ENCODE measurements around the gene MLF2.
"Not testable (repeated sequence)": the region's sequence is repeated elsewhere in the genome, so short reads cannot be mapped to it uniquely, and the experiment has no call there.

Gene MLF2

DNA sequence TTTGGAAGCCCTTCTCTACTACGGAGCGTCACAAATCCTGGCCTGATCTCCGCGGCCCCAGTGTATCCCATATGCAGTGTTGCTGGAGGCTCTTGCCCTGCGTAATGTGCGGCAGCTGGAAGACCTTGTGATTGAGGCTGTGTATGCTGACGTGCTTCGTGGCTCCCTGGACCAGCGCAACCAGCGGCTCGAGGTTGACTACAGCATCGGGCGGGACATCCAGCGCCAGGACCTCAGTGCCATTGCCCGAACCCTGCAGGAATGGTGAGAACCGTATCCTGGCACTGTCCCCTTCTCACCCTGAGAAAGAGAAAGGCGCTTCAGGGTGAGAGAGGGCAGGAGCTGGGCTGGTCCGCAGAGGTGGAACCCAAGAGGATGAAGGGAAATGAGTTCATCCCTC, 23.8 kb downstream of the MLF2 start:
- no peak for FAIRE-seq

DNA sequence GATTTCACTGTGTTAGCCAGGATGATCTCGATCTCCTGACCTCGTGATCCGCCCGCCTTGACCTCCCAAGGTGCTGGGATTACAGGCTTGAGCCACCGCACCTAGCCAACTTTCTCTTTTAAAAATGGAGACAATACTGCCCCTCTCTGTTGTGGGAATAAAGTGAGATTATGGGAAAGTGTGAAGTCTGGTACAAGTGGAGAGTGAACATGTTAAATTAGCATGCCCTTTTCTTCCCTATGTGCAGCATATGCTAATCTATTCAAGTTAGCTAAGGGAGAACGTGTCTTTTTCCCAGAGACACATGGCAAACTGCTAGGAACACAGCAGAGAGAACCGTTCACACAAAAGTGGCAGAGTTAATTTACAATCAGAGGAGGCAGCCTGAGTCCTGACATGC, 27.6 kb downstream of the MLF2 start:
- FAIRE-seq, result no peak

DNA sequence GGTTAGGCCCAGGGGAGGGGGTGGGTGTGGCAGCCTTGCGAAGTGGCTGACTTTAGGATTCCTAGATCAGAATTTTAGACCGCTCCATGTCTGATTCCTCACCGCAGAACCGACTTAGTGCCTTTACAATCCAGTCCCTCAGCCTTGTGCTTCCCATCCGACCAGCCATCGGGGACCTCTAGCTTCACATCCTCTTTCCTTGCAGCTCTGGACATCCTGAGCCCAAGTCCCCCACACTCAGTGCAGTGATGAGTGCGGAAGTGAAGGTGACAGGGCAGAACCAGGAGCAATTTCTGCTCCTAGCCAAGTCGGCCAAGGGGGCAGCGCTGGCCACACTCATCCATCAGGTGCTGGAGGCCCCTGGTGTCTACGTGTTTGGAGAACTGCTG, 28.5 kb downstream of the MLF2 start:
- FAIRE-seq, result no peak

DNA sequence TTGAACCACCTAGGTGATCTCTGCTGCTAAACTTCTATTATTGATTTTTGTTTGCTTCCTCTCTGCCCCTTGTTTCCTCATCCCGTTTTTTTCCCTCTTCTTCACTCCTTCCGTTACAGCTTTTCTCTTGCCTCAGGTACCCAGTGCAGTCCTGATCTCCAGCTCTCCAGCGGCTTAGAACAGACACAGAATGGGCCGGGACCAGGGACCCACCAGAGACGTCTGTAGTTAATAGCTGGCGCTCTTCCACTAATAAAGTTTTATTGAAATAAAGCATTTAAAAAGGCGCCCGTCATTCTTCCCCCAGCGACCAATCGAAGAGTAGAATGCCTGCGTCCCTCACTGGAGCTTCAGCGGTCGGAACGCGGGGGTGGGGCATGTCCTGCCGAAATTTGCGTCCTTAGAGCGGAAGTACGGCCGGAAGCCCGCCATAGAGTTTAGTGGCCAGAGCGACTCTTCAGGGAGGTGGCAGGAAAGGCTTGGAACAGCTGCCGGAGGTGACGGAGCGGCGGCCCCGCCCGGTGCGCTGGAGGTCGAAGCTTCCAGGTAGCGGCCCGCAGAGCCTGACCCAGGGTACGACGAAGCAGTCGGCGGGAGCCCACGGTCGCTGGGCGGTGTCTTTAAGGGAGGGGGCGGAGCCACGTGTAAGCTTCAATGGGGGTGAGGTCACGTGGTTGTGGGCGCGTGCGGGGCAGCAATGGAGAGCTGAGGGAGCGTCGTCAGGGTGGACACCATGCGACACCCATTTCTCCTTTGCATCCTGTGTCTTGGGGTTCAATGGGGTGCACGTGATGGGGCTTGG, 29.1 kb downstream of the MLF2 start, which contains the start of gene COPS7A:
Gene COPS7A, plus strand, starts transcription at position 440 of the 802 bp plus-strand sequence. CDS start 611 bp downstream, outside the sequence.
- FAIRE-seq, result peak; percentile 97

DNA sequence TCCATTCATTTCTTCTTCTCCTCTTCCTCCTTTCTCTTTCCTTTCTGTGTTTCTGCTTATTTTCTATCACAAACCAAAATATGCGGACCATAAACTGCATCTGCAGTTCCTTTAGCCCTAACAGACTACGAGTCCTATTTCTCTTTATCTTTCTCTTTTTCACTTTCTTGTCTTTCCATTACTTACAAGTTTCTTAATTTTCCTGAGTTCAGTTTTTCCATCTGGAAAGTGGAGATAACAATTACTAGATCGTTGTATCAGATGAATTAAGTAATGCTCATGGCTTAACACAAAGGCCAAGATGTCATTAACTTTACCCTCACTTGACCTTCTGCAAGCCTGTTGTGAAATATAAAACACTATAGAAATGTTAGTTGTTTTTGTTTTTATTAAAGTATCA, 30.1 kb downstream of the MLF2 start:
- FAIRE-seq, result no peak

DNA sequence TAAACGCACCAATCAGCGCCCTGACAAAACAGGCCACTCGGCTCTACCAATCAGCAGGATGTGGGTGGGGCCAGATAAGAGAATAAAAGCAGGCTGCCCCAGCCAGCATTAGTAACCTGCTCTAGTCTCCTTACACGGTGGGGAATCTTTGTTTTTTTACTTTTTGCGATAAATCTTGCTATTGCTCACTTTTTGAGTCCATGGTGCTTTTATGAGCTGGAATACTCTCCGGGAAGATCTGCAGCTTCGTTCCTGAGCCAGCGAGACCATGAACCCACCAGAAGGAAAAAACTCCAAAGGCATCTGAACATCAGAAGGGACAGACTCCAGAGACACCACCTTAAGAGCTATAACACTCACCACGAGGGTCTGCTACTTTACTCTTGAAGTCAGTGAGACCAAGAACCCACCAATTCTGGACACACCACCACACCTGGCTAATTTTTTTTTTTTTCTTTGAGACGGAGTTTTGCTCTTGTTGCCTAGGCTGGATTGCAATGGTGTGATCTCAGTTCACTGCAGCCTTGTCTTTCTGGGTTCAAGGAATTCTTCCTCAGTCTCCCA, 36.0 kb downstream of the MLF2 start:
- no peak for FAIRE-seq

DNA sequence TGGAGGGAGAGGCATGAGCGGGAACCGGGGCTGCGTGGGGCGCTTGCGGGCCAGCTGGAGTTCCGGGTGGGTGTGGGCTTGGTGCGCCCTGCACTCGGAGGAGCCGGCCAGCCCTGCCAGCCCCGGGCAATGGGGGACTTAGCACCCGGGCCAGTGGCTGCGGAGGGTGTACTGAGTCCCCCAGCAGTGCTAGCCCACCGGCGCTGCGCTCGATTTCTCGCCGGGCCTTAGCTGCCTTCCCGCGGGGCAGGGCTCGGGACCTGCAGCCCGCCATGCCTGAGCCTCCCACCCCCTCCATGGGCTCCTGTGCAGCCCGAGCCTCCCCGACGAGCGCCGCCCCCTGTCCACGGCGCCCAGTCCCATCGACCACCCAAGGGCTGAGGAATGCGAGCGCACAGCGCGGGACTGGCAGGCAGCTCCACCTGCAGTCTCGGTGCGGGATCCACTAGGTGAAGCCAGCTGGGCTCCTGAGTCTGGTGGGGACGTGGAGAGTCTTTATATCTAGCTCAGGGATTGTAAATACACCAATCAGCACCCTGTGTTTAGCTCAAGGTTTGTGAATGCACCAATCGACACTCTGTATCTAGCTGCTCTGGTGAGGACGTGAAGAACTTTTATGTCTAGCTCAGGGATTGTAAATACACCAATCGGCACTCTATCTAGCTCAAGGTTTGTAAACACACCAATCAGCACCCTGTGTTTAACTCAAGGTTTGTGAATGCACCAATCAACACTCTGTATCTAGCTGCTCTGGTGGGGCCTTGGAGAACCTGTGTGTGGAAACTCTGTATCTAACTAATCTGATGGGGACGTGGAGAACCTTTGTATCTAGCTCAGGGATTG, 36.7 kb downstream of the MLF2 start:
- FAIRE-seq, result not testable (repeated sequence)

DNA sequence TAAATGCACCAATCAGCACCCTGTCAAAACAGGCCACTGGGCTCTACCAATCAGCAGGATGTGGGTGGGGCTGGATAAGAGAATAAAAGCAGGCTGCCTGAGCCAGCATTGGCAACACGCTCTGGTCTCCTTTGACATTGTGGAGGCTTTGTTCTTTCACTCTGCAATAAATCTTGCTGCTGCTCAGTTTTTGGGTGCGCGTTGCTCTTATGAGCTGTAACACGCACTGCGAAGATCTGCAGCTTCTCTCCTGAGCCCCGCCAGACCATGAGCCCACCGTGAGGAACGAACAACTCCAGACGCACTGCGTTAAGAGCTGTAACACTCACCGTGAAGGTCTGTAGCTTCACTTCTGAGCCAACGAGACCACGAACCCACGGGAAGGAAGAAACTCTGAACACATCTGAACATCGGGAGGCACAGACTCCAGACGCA, 44.0 kb downstream of the MLF2 start:
- no peak for FAIRE-seq

DNA sequence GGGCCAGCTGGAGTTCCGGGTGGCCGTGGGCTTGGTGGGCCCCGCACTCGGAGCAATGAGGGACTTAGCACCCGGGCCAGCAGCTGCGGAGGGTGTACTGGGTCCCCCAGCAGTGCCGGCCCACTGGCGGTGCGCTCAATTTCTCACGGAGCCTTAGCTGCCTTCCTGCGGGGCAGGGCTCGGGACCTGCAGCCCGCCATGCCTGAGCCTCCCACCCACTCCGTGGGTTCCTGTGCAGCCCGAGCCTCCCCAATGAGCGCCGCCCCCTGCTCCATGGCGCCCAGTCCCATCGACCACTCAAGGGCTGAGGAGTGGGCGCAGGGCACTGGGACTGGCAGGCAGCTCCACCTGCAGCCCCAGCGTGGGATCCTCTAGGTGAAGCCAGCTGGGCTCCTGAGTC, 44.6 kb downstream of the MLF2 start:
- FAIRE-seq, result not testable (repeated sequence)

DNA sequence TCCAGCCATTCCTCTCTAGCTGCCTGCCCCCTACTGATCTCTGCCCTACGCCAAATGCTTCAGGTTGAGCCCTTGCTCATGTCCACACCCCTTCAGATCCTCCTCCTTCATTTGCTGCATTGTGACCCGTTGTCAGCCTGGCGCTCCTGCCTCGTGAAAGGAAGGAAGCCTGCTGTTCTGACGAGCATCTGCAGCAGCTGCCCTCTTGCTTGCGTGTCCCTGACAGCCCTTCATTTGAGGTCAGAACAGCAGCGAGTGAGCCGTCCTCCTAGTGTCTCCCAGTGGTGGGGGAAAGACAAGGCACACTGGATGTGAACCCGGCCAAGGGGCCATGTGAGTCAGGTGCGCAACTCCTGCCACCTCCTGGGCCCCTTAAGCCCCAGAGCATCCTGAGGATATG, 49.3 kb downstream of the MLF2 start:
- no peak for FAIRE-seq

DNA sequence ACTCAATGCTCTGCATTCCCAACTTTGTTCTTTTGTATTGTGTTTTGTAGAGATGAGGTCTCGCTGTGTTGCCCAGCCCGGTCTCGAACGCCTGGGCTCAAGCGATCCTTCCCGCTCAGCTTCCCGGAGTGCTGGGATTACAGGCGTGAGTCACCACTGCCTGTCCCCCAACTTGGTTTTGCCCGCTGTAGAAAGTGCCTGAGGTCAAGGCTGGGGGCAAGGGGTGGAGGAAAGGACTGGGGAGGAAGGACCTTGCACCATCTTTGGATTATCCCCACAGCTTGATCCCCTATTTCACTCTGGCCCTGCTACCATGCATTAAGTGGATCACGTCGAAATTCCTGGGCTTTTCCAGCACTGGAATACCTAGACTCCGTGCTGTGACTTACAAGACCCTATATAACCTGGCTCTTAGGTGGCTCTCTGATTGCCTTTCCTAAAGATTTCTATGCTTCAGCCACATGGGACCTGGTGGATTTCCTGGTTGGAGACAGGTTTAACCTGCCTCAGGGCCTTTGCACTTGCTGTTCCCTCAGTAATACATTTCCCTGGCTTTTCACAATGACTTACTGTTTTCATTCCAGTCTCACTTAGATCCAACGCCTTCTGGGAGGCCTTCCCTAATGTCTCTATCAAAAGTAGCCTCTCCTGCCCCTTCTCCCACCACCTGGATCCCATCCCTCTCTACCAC, 51.7 kb downstream of the MLF2 start:
- no peak for FAIRE-seq

DNA sequence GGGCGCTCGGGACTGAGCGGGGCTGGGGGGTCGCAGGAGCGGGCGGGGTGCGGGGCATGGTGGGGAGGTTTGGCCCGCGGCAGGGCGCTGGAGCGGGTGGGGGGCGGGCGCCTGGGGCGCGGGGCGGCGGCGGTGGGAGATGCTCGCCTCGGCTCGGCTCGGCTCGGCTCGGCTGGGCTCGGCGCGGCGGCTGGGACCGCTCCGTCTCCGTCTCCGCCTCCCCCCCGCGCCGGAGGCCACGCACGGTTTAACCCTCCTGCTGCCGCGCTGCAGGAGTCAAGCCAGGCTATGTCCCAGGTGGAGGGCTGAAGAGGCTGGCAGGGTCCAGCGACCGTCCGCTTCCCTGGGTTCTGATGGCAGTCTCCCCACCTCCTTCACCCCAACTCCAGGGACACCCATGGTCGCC, 52.3 kb downstream of the MLF2 start, which contains the start of gene PIANP:
Gene PIANP, minus strand, starts transcription at position 170 of the 406 bp plus-strand sequence. CDS start 2,754 bp downstream, outside the sequence.
- no peak for FAIRE-seq

DNA sequence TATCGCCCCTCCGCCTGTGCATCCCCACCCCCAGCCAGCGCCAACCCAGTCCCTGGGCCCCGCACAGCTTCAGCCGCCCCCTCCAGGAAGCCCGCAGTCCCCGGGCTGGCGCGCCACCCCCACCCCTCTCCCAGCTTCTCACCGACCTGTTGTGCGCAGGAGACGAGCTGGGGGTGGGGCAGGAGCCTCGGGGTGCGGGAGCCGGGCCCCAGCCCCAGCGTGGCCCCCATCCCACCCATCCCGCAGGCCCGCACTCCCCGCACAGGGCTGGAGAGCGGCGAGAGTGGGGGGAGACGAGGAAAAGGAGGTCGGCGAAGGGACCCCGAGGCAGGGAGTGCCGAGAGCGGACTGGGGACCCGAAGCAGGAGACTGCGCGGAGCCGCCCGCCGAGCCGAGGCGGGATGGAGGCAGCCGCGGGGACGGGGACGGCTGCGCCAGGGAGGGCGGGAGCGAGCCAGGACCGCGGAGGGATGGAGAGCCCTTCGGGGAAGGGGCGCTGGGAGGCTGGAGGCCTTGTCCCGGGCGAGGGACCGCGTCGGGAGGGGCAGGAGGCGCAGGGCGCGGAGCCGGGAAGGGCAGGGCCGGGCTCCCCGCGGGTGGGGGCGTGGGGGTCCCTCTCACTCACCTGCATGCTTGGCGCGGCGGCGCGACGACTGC, 52.8 kb downstream of the MLF2 start:
- no peak for FAIRE-seq

DNA sequence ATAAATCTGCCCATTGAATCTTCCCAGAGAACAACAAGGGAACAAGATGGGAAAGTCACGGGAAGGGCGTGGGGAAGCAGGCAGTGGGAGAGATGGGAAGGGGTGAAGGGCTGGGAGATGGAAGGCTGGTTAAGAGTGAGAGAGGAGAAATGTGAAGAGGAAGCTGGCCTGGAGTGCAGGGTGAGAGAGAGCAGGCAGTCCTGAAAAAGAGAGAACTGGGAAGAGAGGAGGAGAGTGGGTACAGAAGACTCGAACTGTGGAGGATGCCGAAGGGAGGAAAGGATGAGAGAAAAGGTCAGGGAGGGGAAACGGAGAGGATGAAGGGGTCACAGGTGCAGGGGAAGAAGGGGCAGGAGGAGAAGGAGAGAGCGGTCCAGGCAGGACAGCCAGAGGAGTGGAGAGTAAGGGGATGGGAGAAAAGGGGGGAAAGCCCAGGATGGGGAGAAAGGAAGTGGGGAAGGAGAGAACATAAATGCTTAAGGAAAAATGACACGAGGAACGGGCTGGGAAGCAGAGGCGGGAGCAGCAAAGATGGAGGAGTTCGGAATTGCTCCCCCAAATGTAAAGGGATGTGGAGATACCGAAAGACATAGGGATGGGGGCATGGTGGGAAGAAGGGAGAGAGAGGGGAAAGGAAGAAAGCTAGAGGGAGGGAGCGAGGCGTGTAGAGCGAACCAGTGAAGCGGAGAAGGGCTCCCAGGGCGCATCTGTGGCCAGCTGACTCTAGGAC, 53.5 kb downstream of the MLF2 start:
- no peak for FAIRE-seq

DNA sequence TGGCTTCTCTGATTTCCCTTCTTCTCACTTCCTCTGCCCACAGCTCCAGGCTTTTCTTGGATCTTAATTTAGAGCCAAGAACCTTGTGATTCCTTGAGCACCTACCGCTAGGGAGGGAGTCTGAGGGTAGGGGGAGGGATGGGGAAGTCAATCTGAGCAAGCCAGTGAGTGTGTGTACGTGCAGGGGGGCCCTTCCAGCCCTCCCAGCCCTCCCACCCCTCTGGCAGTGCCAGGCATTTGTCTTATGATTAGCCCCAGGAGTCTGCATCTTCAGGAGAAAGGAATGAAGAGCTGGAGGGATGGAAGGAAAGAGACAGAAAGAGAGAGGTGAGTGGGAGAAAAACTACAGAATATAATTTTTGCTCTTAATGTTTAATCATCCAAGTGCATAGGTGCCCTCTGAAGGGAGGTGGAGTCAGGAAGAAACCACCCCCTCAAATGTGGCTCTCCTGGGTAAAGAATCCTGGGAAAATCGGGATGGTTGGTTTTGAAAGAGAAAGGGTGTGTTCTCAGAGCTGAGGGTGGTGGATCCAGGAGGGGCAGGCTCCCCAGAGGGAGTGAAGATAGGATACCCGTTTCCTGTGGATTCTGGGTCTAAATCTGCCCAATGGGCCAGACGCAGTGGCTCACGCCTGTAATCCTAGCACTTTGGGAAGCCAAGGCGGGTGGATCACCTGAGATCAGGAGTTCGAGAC, 54.4 kb downstream of the MLF2 start:
- no peak for FAIRE-seq
